OCI-LY3 (cell line): ENCODE results near the gene ANKRD11.

Experiments used
- EZH2phosphoT487 ChIP-seq: fragments of 200-600 bp; shearing (Covaris generic); IDR thresholded peaks from 2 replicates; pipeline ENCODE4 v1.6.1; 2018; ENCODE audit warnings: antibody characterized with exemption, mixed run types, low read depth
- TF ChIP-seq, protein P1 (sequence below): fragments of 200-600, 300-600 bp; sonication (generic); IDR thresholded peaks from 2 replicates; pipeline ENCODE4 v1.5.1; 2014; ENCODE audit warnings: antibody characterized with exemption, low read length, low read depth

DNA sequence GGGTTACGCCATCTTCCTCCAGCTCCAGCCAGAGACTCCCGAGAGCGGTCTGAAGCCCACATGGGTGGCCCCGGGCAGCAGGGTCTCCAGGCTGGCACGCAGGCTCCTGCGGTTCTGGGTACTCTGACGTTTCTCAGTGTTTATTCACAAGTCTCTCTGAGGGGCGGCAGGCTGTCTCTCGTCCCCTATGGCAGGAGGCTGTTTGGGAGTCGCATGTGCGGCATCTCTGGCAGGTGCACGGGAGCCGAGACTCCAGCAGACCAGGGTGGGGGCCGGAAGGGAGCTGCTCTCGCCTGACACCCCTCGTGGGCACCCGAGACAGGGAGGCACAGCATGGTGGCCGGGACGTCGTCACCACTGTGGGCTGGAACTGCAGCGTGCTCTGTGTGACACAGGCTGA lies 224.7 kb downstream of the ANKRD11 start:
- TF ChIP-seq, protein P1, sequence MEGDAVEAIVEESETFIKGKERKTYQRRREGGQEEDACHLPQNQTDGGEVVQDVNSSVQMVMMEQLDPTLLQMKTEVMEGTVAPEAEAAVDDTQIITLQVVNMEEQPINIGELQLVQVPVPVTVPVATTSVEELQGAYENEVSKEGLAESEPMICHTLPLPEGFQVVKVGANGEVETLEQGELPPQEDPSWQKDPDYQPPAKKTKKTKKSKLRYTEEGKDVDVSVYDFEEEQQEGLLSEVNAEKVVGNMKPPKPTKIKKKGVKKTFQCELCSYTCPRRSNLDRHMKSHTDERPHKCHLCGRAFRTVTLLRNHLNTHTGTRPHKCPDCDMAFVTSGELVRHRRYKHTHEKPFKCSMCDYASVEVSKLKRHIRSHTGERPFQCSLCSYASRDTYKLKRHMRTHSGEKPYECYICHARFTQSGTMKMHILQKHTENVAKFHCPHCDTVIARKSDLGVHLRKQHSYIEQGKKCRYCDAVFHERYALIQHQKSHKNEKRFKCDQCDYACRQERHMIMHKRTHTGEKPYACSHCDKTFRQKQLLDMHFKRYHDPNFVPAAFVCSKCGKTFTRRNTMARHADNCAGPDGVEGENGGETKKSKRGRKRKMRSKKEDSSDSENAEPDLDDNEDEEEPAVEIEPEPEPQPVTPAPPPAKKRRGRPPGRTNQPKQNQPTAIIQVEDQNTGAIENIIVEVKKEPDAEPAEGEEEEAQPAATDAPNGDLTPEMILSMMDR = no peak
- TF ChIP-seq EZH2phosphoT487 = no peak
